ENCODE measurements around the gene DPEP2NB.
"Not testable (repeated sequence)": the region's sequence is repeated elsewhere in the genome, so short reads cannot be mapped to it uniquely, and the experiment has no call there.

The DPEP2NB gene

DNA sequence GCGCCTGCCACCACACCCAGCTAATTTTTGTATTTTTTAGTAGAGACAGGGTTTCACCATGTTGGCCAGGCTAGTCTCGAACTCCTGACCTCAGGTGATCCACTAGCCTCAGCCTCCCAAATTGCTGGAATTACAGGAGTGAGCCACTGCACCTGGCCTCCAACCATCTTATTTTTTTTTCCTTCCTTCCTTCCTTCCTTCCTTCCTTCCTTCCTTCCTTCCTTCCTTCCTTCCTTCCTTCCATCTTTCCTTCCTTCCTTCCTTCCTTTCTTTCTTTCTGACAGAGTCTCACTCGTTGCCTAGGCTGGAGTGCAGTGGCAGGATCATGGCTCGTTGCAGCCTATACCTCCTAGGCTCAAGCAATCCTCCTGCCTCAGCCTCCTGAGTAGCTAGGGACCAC is 5.8 kb downstream of the DPEP2NB start:
- not testable (repeated sequence) for DNase-seq

DNA sequence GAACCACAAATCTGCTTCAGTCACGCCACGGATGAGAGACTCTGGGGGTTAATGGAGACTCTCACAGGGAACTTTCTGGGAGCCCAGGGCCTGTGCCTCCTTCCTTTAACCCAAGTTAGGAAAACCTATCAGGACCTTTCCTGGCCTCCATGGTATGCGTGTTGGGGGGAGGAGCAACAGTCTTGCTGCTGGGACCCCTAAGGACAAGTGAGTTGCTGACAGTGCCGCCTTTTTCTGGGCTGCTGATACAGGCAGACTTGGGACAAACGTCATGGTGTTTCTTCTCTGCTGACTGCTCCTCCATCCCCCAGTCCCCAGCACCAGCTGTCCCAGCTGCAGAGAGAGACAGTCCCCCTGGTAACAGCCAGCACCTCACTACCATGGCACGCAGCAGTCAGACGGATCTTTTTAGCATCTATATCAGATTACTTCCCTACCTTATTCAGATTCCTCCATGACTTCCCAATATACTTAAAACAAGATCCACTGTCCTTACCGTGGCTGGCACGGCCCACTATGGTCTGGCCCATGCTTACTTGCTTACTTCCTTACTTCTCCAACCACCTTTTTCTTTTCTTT is 6.5 kb downstream of the DPEP2NB start:
- DNase-seq: no peak

DNA sequence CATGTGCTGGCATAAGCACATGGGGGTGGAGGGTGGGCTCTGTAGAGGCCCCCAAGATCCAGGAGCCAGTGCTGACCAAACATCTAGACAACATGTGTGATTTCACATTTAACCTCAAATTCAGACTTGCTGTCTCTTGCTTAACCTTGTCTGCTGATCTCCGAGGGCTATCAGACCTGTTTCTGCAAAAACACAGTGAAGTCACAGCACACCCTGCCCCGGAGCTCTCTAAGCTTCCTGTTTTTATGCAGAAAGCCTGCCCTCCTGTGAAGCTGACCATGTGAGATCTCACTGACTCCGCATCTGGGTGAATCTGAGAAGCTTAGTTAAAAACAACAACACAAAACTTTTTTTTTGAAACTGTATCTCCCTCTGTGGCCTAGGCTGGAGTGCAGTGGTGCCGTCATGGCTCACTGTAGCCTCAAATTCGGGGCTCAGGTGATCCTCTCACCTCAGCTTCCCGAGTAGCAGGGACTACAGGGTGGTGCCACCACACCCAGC is 9.9 kb downstream of the DPEP2NB start:
- no peak for DNase-seq

DNA sequence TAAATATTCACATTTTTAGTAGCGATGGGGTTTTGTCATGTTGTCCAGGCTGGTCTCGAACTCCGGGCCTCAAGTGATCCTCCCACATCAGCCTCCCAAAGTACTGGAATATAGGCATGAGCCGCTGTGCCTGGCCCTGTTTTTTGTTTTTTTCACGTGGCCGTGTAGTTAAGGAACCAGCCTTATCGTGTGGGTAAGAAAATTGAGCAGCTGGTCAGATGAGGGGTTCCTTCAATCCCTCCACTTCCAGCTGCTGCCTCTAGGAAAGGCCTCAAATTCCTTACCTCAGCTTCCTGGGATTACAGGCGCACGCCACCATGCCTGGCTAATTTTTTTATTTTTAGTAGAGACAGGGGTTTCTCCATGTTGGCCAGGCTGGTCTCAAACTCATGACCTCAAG is 10.5 kb downstream of the DPEP2NB start:
- DNase-seq: no peak

DNA sequence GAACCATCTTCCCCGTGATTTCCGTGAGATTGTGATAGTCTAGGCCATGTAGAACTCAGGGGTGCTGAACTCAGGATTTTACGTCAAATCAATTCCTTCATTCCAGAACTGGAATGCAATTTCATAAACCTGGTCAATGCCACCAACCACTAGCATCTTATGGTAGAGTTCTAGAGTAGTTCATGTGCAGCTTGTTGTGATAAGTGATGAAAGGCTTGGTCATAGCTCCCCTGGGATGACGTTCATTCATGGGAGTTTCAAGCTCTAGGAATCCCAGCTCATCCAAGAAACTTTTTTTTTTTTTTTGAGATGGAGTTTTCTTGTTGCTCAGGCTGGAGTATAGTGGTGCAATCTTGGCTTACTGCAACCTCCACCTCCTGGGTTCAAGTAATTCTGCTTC is 12.7 kb downstream of the DPEP2NB start:
- DNase-seq: no peak

DNA sequence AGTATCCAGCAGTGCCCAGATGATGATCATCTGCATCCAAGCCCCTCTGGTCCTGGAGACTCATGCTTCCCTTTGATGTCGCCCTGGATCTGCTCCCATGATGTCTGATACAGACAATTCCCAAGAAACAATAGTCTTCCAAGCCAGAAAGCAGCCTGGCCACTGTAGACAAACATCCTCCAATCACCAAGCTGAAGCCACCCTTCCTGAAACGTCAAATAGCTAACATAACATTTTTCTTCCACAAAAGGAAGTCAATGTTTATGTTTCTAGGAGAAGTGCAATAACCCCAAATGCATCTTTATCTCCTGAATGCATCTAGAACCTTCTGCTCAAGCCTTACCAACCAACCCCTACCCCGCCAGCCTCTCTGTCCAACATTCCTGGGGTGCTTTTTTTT is 15.3 kb downstream of the DPEP2NB start:
- DNase-seq: no peak

DNA sequence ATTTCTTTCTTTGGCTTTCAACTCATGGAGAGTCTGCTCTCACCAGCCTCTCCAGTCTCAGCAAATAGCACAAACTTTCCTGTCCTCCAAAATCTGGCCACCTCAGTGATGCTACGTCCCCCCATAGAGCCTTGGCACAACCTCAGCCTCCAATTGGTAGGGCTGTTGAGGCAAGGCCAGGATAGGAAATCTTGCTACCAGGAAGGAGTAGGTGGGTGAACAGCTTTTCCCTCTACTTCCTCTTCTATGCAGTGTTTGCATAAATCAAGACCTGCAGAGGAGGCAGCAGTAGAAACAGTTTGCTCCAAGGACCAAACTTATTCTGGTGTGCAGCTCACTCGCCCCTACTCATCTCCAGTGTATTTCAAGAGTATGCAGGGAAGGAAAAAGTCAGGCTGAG is 15.7 kb downstream of the DPEP2NB start:
- DNase-seq: no peak

DNA sequence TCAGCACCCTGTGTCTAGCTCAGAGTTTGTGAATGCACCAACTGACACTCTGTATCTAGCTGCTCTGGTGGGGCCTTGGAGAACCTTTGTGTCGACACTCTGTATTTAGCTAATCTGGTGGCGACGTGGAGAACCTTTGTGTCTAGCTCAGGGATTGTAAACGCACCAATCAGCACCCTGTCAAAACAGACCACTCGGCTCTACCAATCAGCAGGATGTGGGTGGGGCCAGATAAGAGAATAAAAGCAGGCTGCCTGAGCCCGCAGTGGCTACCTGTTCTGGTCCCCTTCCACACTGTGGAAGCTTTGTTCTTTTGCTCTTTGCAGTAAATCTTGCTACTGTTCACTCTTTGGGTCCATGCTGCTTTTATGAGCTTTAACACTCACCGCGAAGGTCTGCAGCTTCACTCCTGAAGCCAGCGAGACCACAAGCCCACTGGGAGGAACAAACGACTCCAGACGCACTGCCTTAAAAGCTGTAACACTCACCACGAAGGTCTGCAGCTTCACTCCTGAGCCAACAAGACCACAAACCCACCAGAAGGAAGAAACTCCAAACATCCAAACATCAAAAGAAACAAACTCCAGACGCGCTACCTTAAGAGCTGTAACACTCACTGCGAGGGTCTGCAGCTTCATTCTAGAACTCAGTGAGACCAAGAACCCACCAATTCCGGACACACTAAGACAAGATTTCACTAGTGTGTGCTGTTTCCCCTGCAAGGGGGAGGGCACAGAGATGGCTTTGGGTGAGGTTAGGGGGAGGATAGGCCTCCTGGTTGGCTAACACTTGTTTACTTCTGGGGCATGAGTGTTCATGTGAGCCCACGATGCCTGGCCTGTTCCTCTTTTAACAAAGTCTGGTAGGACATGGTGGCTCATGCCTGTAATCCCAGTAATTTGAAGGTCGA is 16.7 kb downstream of the DPEP2NB start, which contains the start of gene DPEP2:
TSS of gene DPEP2 (minus strand) at position 706 of the 910 bp plus-strand sequence. CDS start 6,272 bp downstream, outside the sequence.
- DNase-seq: not testable (repeated sequence)

DNA sequence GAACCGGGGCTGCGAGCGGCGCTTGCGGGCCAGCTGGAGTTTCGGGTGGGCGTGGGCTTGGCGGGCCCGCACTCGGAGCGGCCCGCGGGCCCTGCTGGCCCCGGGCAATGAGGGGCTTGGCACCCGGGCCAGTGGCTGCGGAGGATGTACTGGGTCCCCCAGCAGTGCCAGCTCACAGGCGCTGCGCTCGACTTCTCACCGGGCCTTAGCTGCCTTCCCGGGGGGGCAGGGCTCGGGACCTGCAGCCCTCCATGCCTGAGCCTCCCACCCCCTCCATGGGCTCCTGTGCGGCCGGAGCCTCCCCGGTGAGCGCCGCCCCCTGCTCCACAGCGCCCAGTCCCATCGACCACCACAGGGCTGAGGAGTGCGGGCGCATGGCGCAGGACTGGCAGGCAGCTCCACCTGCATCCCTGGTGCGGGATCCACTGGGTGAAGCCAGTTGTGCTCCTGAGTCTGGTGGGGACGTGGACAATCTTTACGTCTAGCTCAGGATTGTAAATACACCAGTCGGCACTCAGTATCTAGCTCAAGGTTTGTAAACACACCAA is 17.4 kb downstream of the DPEP2NB start:
- not testable (repeated sequence) for DNase-seq

DNA sequence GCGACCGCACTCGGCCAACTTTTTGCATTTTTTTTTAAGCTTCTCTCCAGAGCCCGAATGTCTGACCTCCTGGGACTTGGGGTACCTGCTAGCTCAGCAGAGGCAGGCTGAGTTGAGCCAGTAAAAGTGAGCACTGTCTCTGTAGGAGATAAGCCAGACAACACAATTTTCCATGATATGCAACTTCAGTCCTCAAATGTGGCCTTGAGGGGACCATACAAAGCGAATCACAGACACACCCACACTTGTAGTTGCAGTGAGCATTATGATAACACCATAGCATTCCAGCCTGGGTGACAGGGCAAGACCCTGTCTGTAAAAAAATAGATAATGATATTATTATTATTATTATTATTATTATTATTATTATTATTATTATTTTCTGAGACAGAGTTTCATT is 19.0 kb downstream of the DPEP2NB start:
- DNase-seq: no peak

DNA sequence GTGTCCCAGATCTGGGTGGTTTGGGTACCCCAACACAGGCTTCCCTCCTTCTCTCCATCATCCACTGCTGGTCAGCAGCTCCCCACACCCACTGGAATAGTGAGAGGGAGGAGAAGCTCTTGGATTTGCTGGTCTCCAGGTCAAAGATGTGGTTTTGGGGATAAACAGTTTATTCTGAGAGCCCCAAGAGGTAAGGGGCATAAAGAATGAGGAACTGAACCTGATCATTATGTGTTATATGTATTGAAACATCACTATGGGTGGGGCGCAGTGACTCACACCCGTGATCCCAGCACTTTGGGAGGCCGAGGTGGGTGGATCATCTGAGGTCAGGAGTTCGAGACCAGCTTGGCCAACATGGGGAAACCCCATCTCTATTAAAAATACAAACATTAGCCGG is 20.3 kb downstream of the DPEP2NB start:
- no peak for DNase-seq

DNA sequence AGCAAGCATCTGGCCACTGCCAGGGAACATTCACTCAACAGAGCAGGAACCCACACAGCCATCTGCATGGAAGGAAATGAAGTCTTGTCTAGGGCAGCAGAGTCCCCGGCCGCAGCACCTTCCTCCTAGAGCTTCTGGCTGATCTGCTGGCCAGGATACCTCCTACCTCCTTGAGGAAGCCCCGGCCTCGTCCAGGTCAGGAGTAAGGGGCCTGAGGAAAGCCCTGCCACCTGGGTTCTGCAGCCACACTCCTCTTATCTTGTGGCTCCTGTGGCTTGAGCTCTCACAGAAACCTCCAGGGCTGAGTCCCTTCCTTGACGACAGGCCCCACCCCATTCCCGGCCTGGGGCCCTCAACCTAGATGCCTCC is 21.7 kb downstream of the DPEP2NB start:
- not testable (repeated sequence) for DNase-seq

DNA sequence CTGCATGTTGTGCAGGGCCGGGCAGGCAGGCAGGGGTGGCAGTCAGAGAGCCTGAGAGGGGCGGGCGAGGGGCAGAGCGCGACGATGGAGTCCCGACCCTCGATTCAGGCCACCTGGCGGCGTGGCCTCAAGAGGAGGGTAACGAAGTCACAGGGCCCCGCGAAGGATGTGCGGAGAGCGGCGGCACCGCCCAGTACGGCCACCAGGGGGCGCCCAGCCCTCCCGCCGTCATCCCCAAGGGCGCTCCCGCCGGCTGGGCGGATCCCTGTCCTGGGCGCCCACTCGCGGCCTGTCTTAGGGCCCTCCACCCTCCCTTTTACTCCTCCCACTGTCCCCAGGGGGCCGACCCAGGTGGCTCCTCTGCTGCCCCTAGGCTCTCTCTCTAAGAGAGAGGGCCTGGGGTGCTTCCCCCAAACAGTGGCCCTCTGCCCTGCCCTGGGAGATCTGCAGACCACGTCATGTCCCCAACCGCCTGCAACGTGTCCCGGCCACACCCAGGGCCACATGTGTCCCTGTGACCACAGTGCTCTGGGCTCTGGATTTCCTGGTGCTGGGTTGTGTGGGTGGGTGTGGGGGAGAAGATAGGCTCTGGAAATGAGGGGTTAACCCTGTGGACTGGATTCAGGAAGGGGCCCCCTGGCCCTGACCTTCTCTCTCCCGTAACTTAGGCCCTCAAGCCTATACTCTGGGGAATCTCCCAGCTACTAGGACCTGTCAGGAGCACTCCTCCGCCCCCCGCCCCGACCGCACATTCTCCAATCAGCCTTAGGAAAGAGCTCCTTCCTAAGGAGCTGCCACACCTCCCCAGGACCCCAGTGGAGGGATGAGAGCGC is 22.3 kb downstream of the DPEP2NB start:
- no peak for DNase-seq

DNA sequence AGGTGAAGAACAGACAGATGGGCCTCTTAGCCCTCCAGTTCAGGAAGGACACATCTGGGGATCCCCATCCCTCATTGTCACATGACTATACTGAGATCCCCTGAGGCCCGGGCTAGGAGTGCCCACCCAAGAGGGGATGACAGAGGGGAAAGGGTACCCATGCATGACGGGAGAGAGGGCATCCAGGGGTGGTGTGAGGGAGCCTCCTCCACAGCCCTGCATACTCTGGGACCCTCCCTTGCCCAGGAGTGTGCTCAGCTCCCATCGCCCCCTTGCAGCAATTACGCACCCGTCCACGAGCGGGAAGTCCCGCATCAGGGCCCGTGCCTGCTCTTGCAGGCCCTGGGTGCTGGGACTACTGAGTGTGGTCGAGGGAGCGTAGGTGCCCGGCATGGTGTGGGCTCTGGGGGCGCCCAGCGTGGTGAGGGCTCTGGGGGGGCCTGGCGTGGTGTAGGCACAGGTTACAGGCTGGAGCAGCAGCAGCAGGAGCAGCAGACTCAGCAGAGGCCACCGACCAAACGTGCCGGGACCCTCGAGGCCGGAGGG is 23.0 kb downstream of the DPEP2NB start:
- DNase-seq: no peak

DNA sequence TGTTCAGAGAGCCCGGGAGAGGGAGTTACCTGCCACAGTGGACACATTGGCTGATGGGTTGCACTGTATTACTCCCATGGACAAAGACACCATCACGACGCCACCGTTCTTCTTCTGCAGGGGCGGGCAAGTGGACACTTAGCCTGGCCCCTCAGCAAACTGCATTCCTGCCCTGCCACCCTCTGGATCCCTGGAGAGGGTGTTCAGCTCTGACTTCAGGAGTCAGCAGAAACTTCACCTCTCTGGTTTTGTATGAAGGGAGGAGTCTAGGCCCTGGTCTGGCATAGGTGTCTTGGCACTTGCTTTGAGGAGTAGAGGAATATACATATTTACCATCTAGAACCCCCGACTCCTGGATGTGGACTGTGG is 25.7 kb downstream of the DPEP2NB start:
- no peak for DNase-seq

DNA sequence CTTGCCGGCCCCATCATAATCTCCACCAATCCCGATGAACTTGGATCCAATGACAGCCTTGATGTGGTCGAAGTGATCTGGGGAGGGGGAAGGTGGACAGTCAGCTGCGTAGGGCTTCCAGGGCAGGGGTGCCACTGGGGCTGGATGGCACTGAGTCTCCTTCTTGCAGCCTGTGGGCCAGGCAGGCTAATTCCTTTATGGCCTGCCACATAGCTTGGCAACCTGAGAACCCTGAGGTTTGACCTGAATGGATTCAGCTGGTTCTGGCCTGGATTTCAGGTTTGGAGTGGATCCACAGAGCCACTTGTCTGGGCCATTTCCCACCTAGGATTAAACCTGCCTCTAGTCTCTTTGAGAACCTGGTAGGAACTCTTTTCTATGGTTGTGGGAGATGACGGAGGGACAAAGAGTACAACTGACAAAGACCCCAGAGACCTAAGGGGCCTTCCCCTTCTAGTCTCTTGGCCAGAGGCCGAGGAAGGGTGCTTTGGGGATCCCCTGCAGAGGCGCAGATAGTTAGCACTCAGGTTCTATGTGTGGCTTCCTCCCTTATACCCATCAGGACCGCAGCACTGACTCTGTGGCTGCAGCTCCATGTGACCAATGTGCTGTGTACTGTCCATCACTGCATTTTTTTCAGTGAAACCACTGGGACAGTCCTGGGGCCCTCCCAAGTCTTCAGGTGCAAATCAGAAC is 26.2 kb downstream of the DPEP2NB start:
- no peak for DNase-seq

DNA sequence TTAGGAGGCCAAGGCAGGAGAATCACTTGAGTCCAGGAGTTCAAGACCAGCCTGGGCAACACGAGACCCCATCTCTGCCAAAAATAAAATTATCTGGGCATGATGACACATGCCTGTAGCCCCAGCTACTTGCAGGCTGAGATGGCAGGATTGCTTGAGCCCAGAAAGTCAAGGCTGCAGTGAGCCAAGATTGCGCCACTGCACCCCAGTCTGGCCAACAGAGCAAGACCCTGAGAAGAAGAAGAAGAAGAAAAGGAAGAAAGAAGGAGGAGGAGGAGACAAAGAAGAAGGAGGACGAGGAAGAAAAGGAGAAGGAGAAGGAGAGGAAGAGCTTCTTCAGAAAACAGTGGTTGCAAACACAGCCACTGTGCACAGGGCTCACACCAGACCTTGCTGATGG is 27.0 kb downstream of the DPEP2NB start:
- DNase-seq: no peak

DNA sequence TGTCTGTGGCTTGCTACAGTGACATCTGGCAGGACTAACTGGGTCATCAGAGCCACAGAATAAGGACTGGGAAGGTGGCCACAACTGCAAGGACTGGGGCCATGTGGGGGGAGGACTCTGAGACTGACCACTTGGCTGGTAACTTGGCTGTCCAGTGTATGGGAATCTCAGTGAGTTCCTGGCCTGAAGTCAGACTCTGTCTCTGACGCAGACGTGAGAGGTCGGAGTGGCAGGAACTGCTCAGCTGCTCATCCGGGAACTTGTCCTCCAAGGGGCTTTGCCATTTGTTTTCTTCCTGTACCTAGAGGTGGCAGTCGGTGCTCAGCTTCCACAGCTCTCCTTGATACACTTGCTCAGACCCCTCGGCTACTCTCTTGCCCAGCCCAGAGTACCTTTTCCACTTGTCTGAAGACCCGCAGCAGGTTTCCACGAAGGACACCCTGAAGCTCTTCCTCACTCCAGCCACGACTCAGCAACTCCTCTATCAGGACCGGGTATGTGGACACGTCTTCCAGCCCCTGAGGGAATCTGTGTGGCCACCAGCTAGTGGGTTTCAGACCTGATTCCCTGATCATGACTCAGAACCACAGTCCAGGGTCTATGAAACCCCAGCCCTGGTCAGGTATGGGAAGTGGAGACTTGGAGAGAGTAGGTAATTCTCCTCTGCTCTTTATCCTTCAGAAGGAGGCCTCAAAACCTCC is 28.1 kb downstream of the DPEP2NB start:
- no peak for DNase-seq

DNA sequence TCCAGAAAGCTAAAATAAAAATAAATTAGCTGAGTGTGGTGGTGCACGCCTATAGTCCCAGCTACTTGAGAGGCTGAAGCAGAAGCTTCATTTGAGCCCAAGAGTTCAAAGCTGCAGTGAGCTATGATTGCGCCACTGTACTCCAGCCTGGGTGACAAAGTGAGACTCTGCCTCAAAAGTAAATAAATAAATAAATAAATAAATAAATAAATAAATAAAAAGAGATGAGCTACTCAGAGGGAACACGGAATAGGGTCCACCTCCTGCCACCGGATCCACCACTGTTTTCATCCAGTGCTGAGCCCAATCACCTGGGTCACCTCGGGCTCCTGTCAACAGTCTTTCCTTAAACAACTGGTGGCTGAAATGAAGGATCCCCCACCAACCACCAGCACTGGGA is 28.8 kb downstream of the DPEP2NB start:
- no peak for DNase-seq

DNA sequence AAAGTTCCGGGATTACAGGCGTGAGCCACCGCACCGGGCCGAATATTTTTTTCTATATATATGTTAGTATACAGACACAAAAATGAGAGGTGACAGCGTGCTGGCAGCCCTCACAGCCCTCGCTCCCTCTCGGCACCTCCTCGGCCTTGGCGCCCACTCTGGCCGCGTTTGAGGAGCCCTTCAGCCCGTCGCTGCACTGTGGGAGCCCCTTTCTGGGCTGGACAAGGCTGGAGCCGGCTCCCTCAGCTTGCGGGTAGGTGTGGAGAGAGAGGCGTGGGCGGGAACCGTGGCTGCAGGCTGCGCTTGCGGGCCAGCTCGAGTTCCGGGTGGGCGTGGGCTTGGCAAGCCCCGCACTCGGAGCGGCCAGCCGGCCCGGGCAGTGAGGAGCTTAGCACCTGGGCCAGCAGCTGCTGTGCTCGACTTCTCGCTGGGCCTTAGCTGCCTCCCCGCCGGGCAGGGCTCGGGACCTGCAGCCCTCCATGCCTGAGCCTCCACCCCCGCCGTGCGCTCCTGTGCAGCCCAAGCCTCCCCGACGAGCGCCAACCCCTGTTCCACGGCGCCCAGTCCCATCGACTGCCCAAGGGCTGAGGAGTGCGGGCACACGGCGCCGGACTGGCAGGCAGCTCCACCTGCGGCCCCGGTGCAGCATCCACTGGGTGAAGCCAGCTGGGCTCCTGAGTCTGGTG is 33.6 kb downstream of the DPEP2NB start:
- DNase-seq: no peak
